Measurements from ENCODE around the gene SYT7.

SYT7 gene

DNA sequence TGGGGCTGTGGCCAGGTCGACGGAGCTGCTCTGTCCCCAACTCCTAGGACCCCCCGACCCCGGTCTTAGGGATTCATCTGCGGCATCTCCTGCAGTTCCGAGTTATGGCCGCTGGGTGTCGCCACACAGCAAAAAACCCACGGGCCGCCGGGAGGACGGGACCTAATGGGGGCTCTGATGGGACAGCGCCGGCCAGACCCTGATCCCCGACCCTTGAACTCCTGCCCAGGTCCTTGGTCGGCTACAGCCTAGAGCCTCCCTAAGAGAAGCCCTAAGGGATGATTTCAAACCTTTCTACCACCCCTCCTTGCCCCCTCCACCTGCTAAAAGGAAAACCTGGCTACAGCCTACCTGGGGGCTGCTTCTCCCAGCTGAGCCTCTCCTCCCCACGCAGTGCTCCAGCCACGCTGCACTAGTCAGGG is 103.1 kb downstream of the SYT7 start:
- TF ChIP-seq, protein P1, sequence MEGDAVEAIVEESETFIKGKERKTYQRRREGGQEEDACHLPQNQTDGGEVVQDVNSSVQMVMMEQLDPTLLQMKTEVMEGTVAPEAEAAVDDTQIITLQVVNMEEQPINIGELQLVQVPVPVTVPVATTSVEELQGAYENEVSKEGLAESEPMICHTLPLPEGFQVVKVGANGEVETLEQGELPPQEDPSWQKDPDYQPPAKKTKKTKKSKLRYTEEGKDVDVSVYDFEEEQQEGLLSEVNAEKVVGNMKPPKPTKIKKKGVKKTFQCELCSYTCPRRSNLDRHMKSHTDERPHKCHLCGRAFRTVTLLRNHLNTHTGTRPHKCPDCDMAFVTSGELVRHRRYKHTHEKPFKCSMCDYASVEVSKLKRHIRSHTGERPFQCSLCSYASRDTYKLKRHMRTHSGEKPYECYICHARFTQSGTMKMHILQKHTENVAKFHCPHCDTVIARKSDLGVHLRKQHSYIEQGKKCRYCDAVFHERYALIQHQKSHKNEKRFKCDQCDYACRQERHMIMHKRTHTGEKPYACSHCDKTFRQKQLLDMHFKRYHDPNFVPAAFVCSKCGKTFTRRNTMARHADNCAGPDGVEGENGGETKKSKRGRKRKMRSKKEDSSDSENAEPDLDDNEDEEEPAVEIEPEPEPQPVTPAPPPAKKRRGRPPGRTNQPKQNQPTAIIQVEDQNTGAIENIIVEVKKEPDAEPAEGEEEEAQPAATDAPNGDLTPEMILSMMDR (IDR thresholded peaks at IDR 0.05; ENCODE audit: insufficient read depth, low read depth, low read length, missing control alignments), result peak; percentile 83
- no peak overlapping the region for H3K4me3 ChIP-seq (ENCODE audit: low read length)
- peak; percentile 19 for DNase-seq (ENCODE audit: low read depth)

- DNase-seq (ENCODE audit: low read depth), result peak; percentile 19
- TF ChIP-seq, protein P1 (IDR thresholded peaks at IDR 0.05; ENCODE audit: insufficient read depth, low read depth, low read length, missing control alignments), result no peak
- no peak overlapping the region for H3K4me3 ChIP-seq (ENCODE audit: low read length)
Measured at GRCh38 chr11:61477126-61477525, 103.8 kb downstream of the SYT7 start.

DNA sequence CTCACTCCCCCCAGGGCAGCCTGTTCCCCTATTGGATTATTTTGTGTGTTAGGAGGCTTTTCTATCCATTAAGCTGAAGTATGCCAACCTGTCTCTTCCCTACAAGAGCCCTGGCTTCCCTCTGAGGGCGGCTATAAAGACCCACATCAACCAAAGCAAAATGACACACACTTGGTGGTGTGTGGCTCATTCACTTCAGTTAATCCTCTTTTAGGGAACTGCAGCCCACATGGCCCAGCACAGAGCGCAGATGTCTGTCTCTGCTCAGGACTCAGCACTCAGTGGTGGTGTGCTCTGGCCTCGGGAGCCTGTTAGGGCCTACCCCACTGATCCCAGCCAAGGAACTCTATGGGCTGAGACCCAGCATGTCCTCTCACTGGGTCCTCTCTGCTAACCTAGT is 104.5 kb downstream of the SYT7 start:
- H3K4me3 ChIP-seq (ENCODE audit: low read length), result no peak overlapping the region
- no peak for DNase-seq (ENCODE audit: low read depth)
- TF ChIP-seq, protein P1 (IDR thresholded peaks at IDR 0.05; ENCODE audit: insufficient read depth, low read depth, low read length, missing control alignments), result no peak

DNA sequence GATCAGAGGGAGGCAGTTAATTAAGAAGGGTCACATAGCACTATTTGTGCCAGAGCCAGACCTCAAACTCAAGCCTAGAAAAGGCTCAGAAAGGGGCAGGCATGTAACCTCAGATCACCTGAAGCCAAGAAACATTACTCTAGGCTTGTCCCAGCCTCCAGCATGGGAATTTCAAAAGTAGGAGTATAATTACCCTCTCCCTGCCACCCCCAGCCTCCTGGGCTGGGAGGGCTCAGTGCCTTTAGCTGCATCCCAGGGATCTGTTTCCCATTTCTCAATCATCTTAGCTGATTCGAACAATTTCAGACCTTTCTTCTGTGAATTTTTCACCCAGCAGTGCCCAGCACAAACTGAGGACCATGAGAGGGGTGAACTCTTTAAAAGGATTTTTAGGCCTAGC is 105.4 kb downstream of the SYT7 start:
- H3K4me3 ChIP-seq (ENCODE audit: low read length), result no peak overlapping the region
- no peak for DNase-seq (ENCODE audit: low read depth)
- TF ChIP-seq, protein P1 (IDR thresholded peaks at IDR 0.05; ENCODE audit: insufficient read depth, low read depth, low read length, missing control alignments), result no peak

DNA sequence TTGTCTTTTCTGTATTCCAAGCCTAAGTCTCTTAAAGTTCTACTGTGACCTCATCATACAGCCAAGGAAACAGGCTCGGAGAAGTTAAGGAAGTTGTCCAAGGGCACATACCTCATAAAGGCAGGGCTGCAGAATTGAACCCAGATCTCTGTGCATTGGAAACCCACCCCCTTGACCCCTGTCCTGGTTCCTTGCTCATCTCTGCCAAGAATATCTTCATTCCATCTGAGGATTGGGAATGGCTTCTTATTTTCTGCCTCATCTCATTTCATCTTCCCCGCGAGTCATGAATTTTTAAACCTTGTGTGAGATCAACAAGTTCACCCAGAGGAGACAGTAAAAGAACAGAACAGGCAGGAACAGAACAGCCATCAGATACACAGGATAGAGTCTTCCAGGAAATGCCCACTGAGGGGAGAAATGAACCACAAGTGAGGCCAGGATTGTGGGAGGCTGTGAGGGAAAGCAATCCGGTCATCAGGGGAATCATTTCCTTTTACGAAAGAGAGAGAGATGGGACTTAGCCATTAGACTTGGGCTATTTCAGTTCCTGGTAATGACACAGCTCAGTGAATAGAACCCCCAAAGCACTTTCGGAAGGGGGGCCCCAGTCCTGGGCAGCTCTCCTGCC is 106.7 kb downstream of the SYT7 start:
- no peak for DNase-seq (ENCODE audit: low read depth)
- TF ChIP-seq, protein P1 (IDR thresholded peaks at IDR 0.05; ENCODE audit: insufficient read depth, low read depth, low read length, missing control alignments), result no peak

DNA sequence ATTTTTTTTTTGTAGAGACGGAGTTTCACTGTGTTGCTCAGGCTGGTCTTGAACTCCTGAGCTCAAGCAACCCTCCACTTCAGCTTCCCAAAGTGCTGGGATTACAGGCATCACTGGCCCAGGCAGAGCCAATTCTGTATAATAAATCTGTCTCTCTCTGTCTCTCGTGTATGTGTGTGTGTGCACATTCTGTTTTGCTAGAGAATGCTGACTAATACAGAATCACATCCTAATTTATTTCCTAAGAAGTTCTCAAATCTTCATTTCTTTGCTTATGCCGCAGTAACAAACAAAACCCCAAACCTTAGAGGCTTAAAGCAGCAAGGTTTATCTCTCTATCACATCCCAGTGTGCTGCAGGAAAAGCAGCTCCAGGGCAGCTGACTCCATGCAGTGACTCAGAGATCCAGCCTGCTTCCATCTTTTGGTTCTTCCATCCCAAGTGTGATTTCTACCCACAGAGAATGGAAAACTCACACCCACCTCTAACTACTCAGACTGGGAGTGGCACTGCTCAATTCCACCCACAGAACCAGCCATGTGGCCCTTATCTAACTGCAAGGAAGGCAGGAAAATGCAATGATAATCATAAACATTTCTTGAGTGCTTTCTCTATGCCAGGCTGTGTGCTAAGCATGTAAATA is 107.4 kb downstream of the SYT7 start:
- DNase-seq (ENCODE audit: low read depth), result peak; percentile 65
- no peak overlapping the region for H3K4me3 ChIP-seq (ENCODE audit: low read length)
- TF ChIP-seq, protein P1 (IDR thresholded peaks at IDR 0.05; ENCODE audit: insufficient read depth, low read depth, low read length, missing control alignments), result no peak

More for the DNA sequence above, 106.7 kb downstream of the SYT7 start:
- H3K4me3 ChIP-seq (ENCODE audit: low read length), result no peak overlapping the region

GRCh38 chr11:61472868-61473267 is 108.0 kb downstream of the SYT7 start:
- H3K4me3 ChIP-seq (ENCODE audit: low read length), result no peak overlapping the region
- DNase-seq (ENCODE audit: low read depth), result no peak
- TF ChIP-seq, protein P1 (IDR thresholded peaks at IDR 0.05; ENCODE audit: insufficient read depth, low read depth, low read length, missing control alignments), result no peak

Measured in epithelial cell of esophagus (primary cell).